ENCODE data around the gene NTRK2. TPM values are rescaled to one million over a fixed set of nuclear protein-coding genes. Genes with fewer than 3 reads are reported as not detected.

The NTRK2 gene
- total RNA-seq, 6 donors from 2014 or later, result 0.30 to 16.8 (median 2.6) TPM

- no peak for TF ChIP-seq POLR2AphosphoS5 (IDR thresholded peaks at IDR 0.05)
- no peak for TF ChIP-seq POLR2A (IDR thresholded peaks at IDR 0.05)
- no peak for TF ChIP-seq CTCF (IDR thresholded peaks at IDR 0.05)
- no peak for TF ChIP-seq EP300 (IDR thresholded peaks at IDR 0.05)
- ATAC-seq (ENCODE audit: low FRiP score in 2 of 2), result no peak
- 63 to 68% methylated on average over 6 of the region's 6 CpGs for WGBS, 2 donors
These were observed 254.7 kb downstream of the NTRK2 start for GRCh38 chr9:84924266-84924665.

DNA sequence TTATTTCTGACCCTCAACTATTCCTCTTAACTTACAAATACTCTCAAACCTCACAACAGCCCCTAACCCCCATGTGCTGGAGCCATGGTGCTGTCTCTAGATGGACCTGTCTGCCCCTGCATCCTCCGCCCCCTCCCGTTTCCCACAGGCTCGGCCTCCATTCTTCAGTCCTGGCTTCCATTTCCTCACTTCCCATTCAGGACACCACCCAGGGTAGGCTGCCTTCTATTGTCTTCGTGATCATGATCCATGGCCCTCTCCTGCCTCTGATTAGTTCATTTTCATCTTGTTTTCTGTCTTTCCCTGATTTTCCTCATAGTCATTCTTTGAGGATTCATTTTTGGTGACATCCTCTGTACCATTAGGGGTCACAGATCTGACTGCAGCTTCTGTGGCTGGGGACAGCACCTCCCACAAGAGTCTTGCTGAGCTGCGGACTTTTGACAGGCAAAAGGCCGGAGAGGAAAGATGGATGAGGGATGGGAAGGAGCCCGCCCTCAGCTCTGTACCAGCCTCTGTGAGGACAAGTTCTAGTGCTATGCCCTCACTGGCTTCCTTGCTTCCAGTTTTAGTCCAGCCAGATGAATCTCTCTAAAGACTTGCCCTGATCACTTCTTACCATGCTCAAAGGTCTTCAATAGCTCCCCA lies 255.8 kb downstream of the NTRK2 start:
- TF ChIP-seq POLR2AphosphoS5 (IDR thresholded peaks at IDR 0.05) (no peak), POLR2A (IDR thresholded peaks at IDR 0.05) (no peak), EP300 (IDR thresholded peaks at IDR 0.05) (no peak), CTCF (IDR thresholded peaks at IDR 0.05) (no peak)
- ATAC-seq (ENCODE audit: low FRiP score in 2 of 2) (no peak), DNase-seq (no peak)
- no peak overlapping the region for H3K4me3 ChIP-seq
- H3K27ac ChIP-seq, result no peak overlapping the region
- H3K9me3 ChIP-seq, result no peaks in the 10 kb centered on the region
- H3K27me3 ChIP-seq, result no peaks in the 10 kb centered on the region
- peaks cover 0 to 17% (median 4%) of the 10 kb centered on the region in 4 donors for H3K4me1 ChIP-seq
- no peaks in the 10 kb centered on the region for H3K36me3 ChIP-seq
- WGBS, 2 donors, result 84% methylated on average over 7 of the region's 7 CpGs

More at GRCh38 chr9:84924266-84924665, 254.7 kb downstream of the NTRK2 start:
- no peak overlapping the region for H3K27ac ChIP-seq
- DNase-seq, result no peak
- H3K4me1 ChIP-seq, result peaks cover 0 to 24% (median 4%) of the 10 kb centered on the region in 4 donors
- H3K36me3 ChIP-seq, result no peaks in the 10 kb centered on the region
- no peaks in the 10 kb centered on the region for H3K9me3 ChIP-seq
- H3K27me3 ChIP-seq, result no peaks in the 10 kb centered on the region
- no peak overlapping the region for H3K4me3 ChIP-seq

DNA sequence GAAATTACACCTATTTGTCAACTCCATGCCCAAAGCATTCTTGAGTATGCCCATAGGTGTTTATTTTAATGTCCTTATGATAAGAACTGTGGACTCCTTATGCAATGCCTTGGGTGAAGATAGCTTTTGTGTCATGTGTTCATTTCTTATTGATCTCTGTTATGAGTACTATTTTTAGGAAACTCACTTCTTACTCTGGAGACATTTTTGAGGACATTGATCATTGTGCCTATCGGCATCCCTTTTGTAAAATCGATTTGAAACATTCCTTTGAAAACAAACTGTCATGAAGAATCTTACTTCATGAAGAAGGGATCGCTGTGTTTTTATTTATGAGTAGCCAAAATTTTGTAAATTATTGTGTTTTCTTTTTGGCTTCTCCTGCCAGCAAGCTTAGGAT lies 257.3 kb downstream of the NTRK2 start:
- WGBS, 2 donors, result 96 to 99% methylated on average over 3 of the region's 3 CpGs
- Histone ChIP-seq H3K9me3 (no peaks in the 10 kb centered on the region), H3K4me1 (peaks cover 0 to 16% (median 4%) of the 10 kb centered on the region in 4 donors), H3K36me3 (no peaks in the 10 kb centered on the region), H3K27ac (no peak overlapping the region), H3K4me3 (no peak overlapping the region), H3K27me3 (no peaks in the 10 kb centered on the region)
- ATAC-seq (ENCODE audit: low FRiP score in 2 of 2), result no peak
- no peak for TF ChIP-seq CTCF (IDR thresholded peaks at IDR 0.05)
- TF ChIP-seq POLR2A (IDR thresholded peaks at IDR 0.05), result no peak
- no peak for TF ChIP-seq POLR2AphosphoS5 (IDR thresholded peaks at IDR 0.05)
- TF ChIP-seq EP300 (IDR thresholded peaks at IDR 0.05), result no peak
- no peak for DNase-seq

- H3K27ac ChIP-seq, result no peak overlapping the region
- no peak overlapping the region for H3K4me3 ChIP-seq
- DNase-seq (no peak), ATAC-seq (ENCODE audit: low FRiP score in 2 of 2) (no peak)
- WGBS, 2 donors, result 89 to 97% methylated on average over 6 of the region's 6 CpGs
- TF ChIP-seq POLR2AphosphoS5 (IDR thresholded peaks at IDR 0.05) (no peak), CTCF (IDR thresholded peaks at IDR 0.05) (no peak), POLR2A (IDR thresholded peaks at IDR 0.05) (no peak)
- no peaks in the 10 kb centered on the region for H3K27me3 ChIP-seq
- no peaks in the 10 kb centered on the region for H3K36me3 ChIP-seq
- H3K4me1 ChIP-seq, result peaks cover 0 to 4% (median 0%) of the 10 kb centered on the region in 4 donors
- H3K9me3 ChIP-seq, result no peaks in the 10 kb centered on the region
These were observed 258.9 kb downstream of the NTRK2 start for GRCh38 chr9:84928419-84928818.

- WGBS, 2 donors, result 80 to 89% methylated on average over 3 of the region's 3 CpGs
- Histone ChIP-seq H3K27ac (no peak overlapping the region), H3K4me3 (no peak overlapping the region), H3K27me3 (no peaks in the 10 kb centered on the region), H3K36me3 (no peaks in the 10 kb centered on the region), H3K4me1 (peaks cover 0 to 4% (median 0%) of the 10 kb centered on the region in 4 donors), H3K9me3 (no peaks in the 10 kb centered on the region)
- DNase-seq (no peak), ATAC-seq (ENCODE audit: low FRiP score in 2 of 2) (no peak)
- TF ChIP-seq EP300 (IDR thresholded peaks at IDR 0.05), result no peak
- TF ChIP-seq POLR2A (IDR thresholded peaks at IDR 0.05), result no peak
- TF ChIP-seq POLR2AphosphoS5 (IDR thresholded peaks at IDR 0.05), result no peak
- no peak for TF ChIP-seq CTCF (IDR thresholded peaks at IDR 0.05)
These were observed 259.5 kb downstream of the NTRK2 start for GRCh38 chr9:84929068-84929467.

Data from upper lobe of left lung (tissue), 6 donors.